Stimulated activated CD4-positive, alpha-beta T cell treated with anti-CD3 and anti-CD28 coated beads, Interleukin-12 subunit alpha, Interleukin-12 subunit beta, amount 100 ng/mL, for 48 hours (primary cell): ENCODE results near the gene KIAA1217.
"Not testable (repeated sequence)": the region's sequence is repeated elsewhere in the genome, so short reads cannot be mapped to it uniquely, and the experiment has no call there.

Experiments
- DNase-seq, 3 donors: peaks; one replicate each; pipeline ENCODE4 v3.0.0-alpha.2; 2020; ENCODE audit warnings: low read depth in 2 of 3, low spot score in 1 of 3

The KIAA1217 gene

GRCh38 chr10:24462889-24463552 lies 254.1 kb downstream of the KIAA1217 start:
- DNase-seq: no peak

- DNase-seq: peak in 1 of 3 donors; percentile 38
These were observed 254.9 kb downstream of the KIAA1217 start for GRCh38 chr10:24463611-24464426.

- DNase-seq: no peak
These were observed 256.4 kb downstream of the KIAA1217 start for GRCh38 chr10:24465124-24465874.

GRCh38 chr10:24465891-24466818 lies 257.2 kb downstream of the KIAA1217 start:
- peak; percentile 47 to 55 (median 47) for DNase-seq

GRCh38 chr10:24467136-24467535 lies 258.2 kb downstream of the KIAA1217 start:
- no peak for DNase-seq

GRCh38 chr10:24467605-24468004 lies 258.7 kb downstream of the KIAA1217 start:
- no peak for DNase-seq

- no peak for DNase-seq
These were observed 259.4 kb downstream of the KIAA1217 start for GRCh38 chr10:24468281-24468751.

- no peak for DNase-seq
These were observed 261.1 kb downstream of the KIAA1217 start for GRCh38 chr10:24469993-24470392.

GRCh38 chr10:24475598-24475997 lies 266.7 kb downstream of the KIAA1217 start:
- no peak for DNase-seq

- no peak for DNase-seq
These were observed 268.2 kb downstream of the KIAA1217 start for GRCh38 chr10:24476913-24477701.

GRCh38 chr10:24477915-24478314 lies 269.0 kb downstream of the KIAA1217 start:
- no peak for DNase-seq

GRCh38 chr10:24479806-24480205 lies 270.9 kb downstream of the KIAA1217 start:
- DNase-seq: no peak

- no peak for DNase-seq
These were observed 271.5 kb downstream of the KIAA1217 start for GRCh38 chr10:24480447-24480846.

GRCh38 chr10:24481241-24481640 lies 272.3 kb downstream of the KIAA1217 start:
- DNase-seq: no peak

- not testable (repeated sequence) for DNase-seq
These were observed 273.8 kb downstream of the KIAA1217 start for GRCh38 chr10:24482713-24483112.

- DNase-seq: no peak
These were observed 274.8 kb downstream of the KIAA1217 start for GRCh38 chr10:24483701-24484100.

GRCh38 chr10:24484771-24485170 lies 275.8 kb downstream of the KIAA1217 start:
- no peak for DNase-seq

- DNase-seq: no peak
These were observed 276.4 kb downstream of the KIAA1217 start for GRCh38 chr10:24485304-24485703.

- DNase-seq: no peak
These were observed 279.7 kb downstream of the KIAA1217 start for GRCh38 chr10:24488631-24489030.

GRCh38 chr10:24493165-24493564 lies 284.2 kb downstream of the KIAA1217 start:
- DNase-seq: no peak
